ENCODE measurements around the gene VWC2L. TPM values are rescaled to one million over a fixed set of nuclear protein-coding genes. Genes with fewer than 3 reads are reported as not detected.

The VWC2L gene
- total and polyA plus RNA-seq, 2 of the 4 experiments (the other 2 are of a cell fraction), result not detected

GRCh38 chr2:214515111-214515510, 104.3 kb downstream of the VWC2L start:
- no peak overlapping the region for H3K14ac ChIP-seq (replicated peaks; ENCODE audit: low read depth, low read length)
- H4K5ac ChIP-seq (ENCODE audit: low read depth, low read length), result no peak overlapping the region
- no peak overlapping the region for H3K4me3 ChIP-seq (ENCODE audit: insufficient read depth, low read depth, low read length)
- dilution Hi-C loops (cut with HindIII; ENCODE audit: low sequenced_read_pairs, unreplicated experiment) (no loop called here), in situ Hi-C loops (cut with MboI; ENCODE audit: low sequenced_read_pairs) (no loop called here), intact Hi-C loops (cut with micrococcal nuclease) (no loop called here)
- no peak overlapping the region for H3K23ac ChIP-seq (ENCODE audit: low read depth, low read length)
- ChIA-PET CTCF (no interaction called here), POLR2A (ENCODE audit: unreplicated experiment) (no interaction called here)
- H2BK15ac ChIP-seq (ENCODE audit: low read depth, low read length), result no peak overlapping the region
- no peak overlapping the region for H2BK20ac ChIP-seq (ENCODE audit: low read depth, low read length)
- H3K4me2 ChIP-seq (ENCODE audit: low read depth, low read length), result no peak overlapping the region
- H3K9me3 ChIP-seq (ENCODE audit: control insufficient read depth, insufficient read depth, low read length), result no peaks in the 10 kb centered on the region
- no peak overlapping the region for H3K9ac ChIP-seq (ENCODE audit: low read depth, low read length)
- no peak overlapping the region for H3K18ac ChIP-seq (ENCODE audit: low read depth, low read length)
- H2BK120ac ChIP-seq (ENCODE audit: low read depth, low read length), result no peak overlapping the region
- BruUV-seq (replicated peaks), result no TSS peak
- TF ChIP-seq CTCF (conservative IDR thresholded peaks at IDR 0.05; ENCODE audit: low read depth, low read length) (no peak), POLR2A (IDR thresholded peaks at IDR 0.05; ENCODE audit: low read depth, low read length) (no peak), SMC3 (IDR thresholded peaks at IDR 0.05; ENCODE audit: low read depth, low read length) (no peak), BHLHE40 (IDR thresholded peaks at IDR 0.05; ENCODE audit: low read depth, low read length) (no peak), CEBPB (IDR thresholded peaks at IDR 0.05; ENCODE audit: low read depth, low read length) (no peak), CHD1 (IDR thresholded peaks at IDR 0.05; ENCODE audit: low read depth, low read length) (no peak)
- TF ChIP-seq, protein P1, sequence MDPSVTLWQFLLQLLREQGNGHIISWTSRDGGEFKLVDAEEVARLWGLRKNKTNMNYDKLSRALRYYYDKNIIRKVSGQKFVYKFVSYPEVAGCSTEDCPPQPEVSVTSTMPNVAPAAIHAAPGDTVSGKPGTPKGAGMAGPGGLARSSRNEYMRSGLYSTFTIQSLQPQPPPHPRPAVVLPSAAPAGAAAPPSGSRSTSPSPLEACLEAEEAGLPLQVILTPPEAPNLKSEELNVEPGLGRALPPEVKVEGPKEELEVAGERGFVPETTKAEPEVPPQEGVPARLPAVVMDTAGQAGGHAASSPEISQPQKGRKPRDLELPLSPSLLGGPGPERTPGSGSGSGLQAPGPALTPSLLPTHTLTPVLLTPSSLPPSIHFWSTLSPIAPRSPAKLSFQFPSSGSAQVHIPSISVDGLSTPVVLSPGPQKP (IDR thresholded peaks at IDR 0.05; ENCODE audit: borderline replicate concordance, low read depth, low read length), result no peak
- TF ChIP-seq, protein P2, sequence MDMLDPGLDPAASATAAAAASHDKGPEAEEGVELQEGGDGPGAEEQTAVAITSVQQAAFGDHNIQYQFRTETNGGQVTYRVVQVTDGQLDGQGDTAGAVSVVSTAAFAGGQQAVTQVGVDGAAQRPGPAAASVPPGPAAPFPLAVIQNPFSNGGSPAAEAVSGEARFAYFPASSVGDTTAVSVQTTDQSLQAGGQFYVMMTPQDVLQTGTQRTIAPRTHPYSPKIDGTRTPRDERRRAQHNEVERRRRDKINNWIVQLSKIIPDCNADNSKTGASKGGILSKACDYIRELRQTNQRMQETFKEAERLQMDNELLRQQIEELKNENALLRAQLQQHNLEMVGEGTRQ (IDR thresholded peaks at IDR 0.05; ENCODE audit: low read depth, low read length), result no peak
- H2AK5ac ChIP-seq (ENCODE audit: low read depth, low read length), result no peak overlapping the region
- no peak overlapping the region for H4K8ac ChIP-seq (ENCODE audit: low read depth in 2 of 2, low read length in 2 of 2)
- no peaks in the 10 kb centered on the region for H3K79me1 ChIP-seq (ENCODE audit: low read depth in 1 of 2, low read length in 2 of 2)
- H3K27ac ChIP-seq (ENCODE audit: insufficient read depth, low read length), result no peak overlapping the region
- H2AK9ac ChIP-seq (replicated peaks; ENCODE audit: low read depth, low read length, poor library complexity), result no peak overlapping the region
- H2BK5ac ChIP-seq (ENCODE audit: low read depth, low read length, poor library complexity, severe bottlenecking), result no peak overlapping the region
- H4K20me1 ChIP-seq (ENCODE audit: insufficient read depth, low read length), result no peaks in the 10 kb centered on the region
- no peak overlapping the region for H4K91ac ChIP-seq (ENCODE audit: insufficient read depth, low read depth, low read length)
- H3K27me3 ChIP-seq (ENCODE audit: control insufficient read depth, insufficient read depth, low read length), result no peaks in the 10 kb centered on the region
- ATAC-seq (ENCODE audit: low read depth) (no peak), DNase-seq (no peak)
- H3K9me1 ChIP-seq (ENCODE audit: insufficient read depth, low read length), result no peaks in the 10 kb centered on the region
- no peaks in the 10 kb centered on the region for H3K4me1 ChIP-seq (ENCODE audit: control insufficient read depth, insufficient read depth, low read length)
- no peak overlapping the region for H2AFZ ChIP-seq (replicated peaks; ENCODE audit: low read length, poor library complexity)
- H3K56ac ChIP-seq (ENCODE audit: extremely low read depth, insufficient read depth, low read length), result no peak overlapping the region
- no peaks in the 10 kb centered on the region for H3K36me3 ChIP-seq (ENCODE audit: control insufficient read depth, insufficient read depth, low read length)
- H3K4ac ChIP-seq (ENCODE audit: low read depth, low read length), result no peak overlapping the region
- WGBS, 2 experiments (ENCODE audit: extremely low coverage in 2 of 2, insufficient read length in 1 of 2), result no CpG with 5 or more reads among the region's 4 CpGs

Data from IMR-90 (cell line).